CD4-positive, alpha-beta T cell (primary cell): ENCODE results near the gene KRTAP5-8. TPM values are rescaled to one million over a fixed set of nuclear protein-coding genes. Genes with fewer than 3 reads are reported as not detected.

Experiments used
- ATAC-seq: fragments of 200-7000 bp; cut with Tn5 transposase; one replicate; pipeline ENCODE4 v1.10.0; 2022; ENCODE audit warnings: mild to moderate bottlenecking; ENCODE audit not compliant: poor library complexity
- CTCF ChIA-PET: fragments of 350-600 bp; sonication (Branson Sonifier 250); formaldehyde crosslinking; loops from one replicate; lab custom pipeline; 2021; ENCODE audit warnings: antibody characterized with exemption, inconsistent platforms; lab: Charles Lee
- POLR2A ChIA-PET: fragments of 350-600 bp; sonication (Branson Sonifier 250); formaldehyde crosslinking; loops from one replicate; lab custom pipeline; 2021; ENCODE audit warnings: antibody characterized with exemption, inconsistent platforms; lab: Charles Lee
- DNase-seq, 14 experiments: peaks; one replicate each; pipeline ENCODE4 v3.0.0-alpha.2; 2013 to 2020; ENCODE audit warnings: mixed read lengths in 2 of 14
- H3K27ac ChIP-seq, 2 donors: one replicate each; pipeline versions ENCODE4 v1.5.1 to v1.7.0; 2013; ENCODE audit warnings: low read length in 2 of 2, low read depth in 1 of 2, mild to moderate bottlenecking in 1 of 2
- H3K27me3 ChIP-seq, 2 experiments: 1 replicate in 1 of 2; 2 replicates in 1 of 2; pipeline versions ENCODE4 v1.6.1 to v1.7.0; 2013; ENCODE audit warnings: low read length in 2 of 2, control low read depth in 1 of 2, mild to moderate bottlenecking in 1 of 2, moderate library complexity in 1 of 2; ENCODE audit not compliant: insufficient read depth in 2 of 2, control insufficient read depth in 1 of 2
- H3K36me3 ChIP-seq: one replicate; pipeline ENCODE4 v1.6.1; 2013; ENCODE audit warnings: low read length, control low read depth; ENCODE audit not compliant: insufficient read depth
- H3K4me1 ChIP-seq: one replicate; pipeline ENCODE4 v1.6.1; 2013; ENCODE audit warnings: low read length, control low read depth; ENCODE audit not compliant: insufficient read depth
- H3K4me3 ChIP-seq: one replicate; pipeline ENCODE4 v1.5.1; 2013; ENCODE audit warnings: mild to moderate bottlenecking, low read length, moderate library complexity
- H3K9me3 ChIP-seq, 2 experiments: 1 replicate in 1 of 2; 2 replicates in 1 of 2; pipeline versions ENCODE4 v1.6.1 to v1.7.0; 2013; ENCODE audit warnings: low read length in 2 of 2, mild to moderate bottlenecking in 2 of 2, control low read depth in 1 of 2, moderate library complexity in 1 of 2; ENCODE audit not compliant: control insufficient read depth in 1 of 2, insufficient read depth in 1 of 2
- H3K27ac Mint-ChIP-seq: one replicate; pipeline ENCODE4 v1.8.0; 2020; ENCODE audit warnings: mixed read lengths
- H3K27me3 Mint-ChIP-seq: one replicate; pipeline ENCODE4 v1.8.0; 2021; ENCODE audit warnings: mixed read lengths
- H3K36me3 Mint-ChIP-seq: one replicate; pipeline ENCODE4 v1.8.0; 2021; ENCODE audit warnings: low read depth, mixed read lengths
- H3K4me1 Mint-ChIP-seq: one replicate; pipeline ENCODE4 v1.8.0; 2021; ENCODE audit warnings: low read depth, mixed read lengths
- H3K4me3 Mint-ChIP-seq: one replicate; pipeline ENCODE4 v1.8.0; 2020; ENCODE audit warnings: mild to moderate bottlenecking, mixed read lengths
- H3K9me3 Mint-ChIP-seq: one replicate; pipeline ENCODE4 v1.8.0; 2020; ENCODE audit warnings: mixed read lengths
- intact Hi-C, 2 experiments: fragments of 100-400 bp; cut with DNase I in 1 of 2; cut with micrococcal nuclease in 1 of 2; formaldehyde crosslinking; loops; one replicate each; pipeline versions ENCODE4 v1.15.1 to v1.9.0; 2023 to 2025; cut with DNase I, micrococcal nuclease
- total RNA-seq, 174 experiments: library from RNA in 2 of 174; stranded (reverse) in 2 of 174; gene quantifications; one replicate each; pipeline ENCODE4 v1.2.3 and lab custom pipeline; 2021 to 2026
- TF ChIP-seq, protein P1 (sequence below): fragments of 200-600 bp; IDR thresholded peaks from one replicate; pipeline ENCODE4 v1.8.0; 2022; ENCODE audit warnings: antibody characterized with exemption, mild to moderate bottlenecking

The KRTAP5-8 gene
- total RNA-seq, 2 experiments from 2014 or later, result not detected

- intact Hi-C loops, result no loop called here
- H3K36me3 ChIP-seq, result no peaks in the 10 kb centered on the region
- CTCF ChIA-PET, result no interaction called here
Observed at GRCh38 chr11:71535825-71536224, 2.0 kb upstream of the KRTAP5-8 start.

GRCh38 chr11:71537537-71537936 is 288 bp upstream of the KRTAP5-8 start:
- H3K4me3 ChIP-seq, result no peak overlapping the region
- Mint-ChIP-seq H3K36me3 (no peaks in the 10 kb centered on the region), H3K9me3 (peaks cover 8% of the 10 kb centered on the region), H3K4me3 (no peak overlapping the region), H3K4me1 (no peaks in the 10 kb centered on the region), H3K27ac (no peak overlapping the region), H3K27me3 (peaks cover 5% of the 10 kb centered on the region)
- ATAC-seq, result no peak
- ChIA-PET CTCF (no interaction called here), POLR2A (no interaction called here)
- no peak overlapping the region for H3K27ac ChIP-seq
- H3K4me1 ChIP-seq, result no peaks in the 10 kb centered on the region
- no peaks in the 10 kb centered on the region for H3K36me3 ChIP-seq
- DNase-seq, result no peak
- H3K9me3 ChIP-seq, result peaks cover 0 to 8% of the 10 kb centered on the region in 2 experiments
- TF ChIP-seq, protein P1, sequence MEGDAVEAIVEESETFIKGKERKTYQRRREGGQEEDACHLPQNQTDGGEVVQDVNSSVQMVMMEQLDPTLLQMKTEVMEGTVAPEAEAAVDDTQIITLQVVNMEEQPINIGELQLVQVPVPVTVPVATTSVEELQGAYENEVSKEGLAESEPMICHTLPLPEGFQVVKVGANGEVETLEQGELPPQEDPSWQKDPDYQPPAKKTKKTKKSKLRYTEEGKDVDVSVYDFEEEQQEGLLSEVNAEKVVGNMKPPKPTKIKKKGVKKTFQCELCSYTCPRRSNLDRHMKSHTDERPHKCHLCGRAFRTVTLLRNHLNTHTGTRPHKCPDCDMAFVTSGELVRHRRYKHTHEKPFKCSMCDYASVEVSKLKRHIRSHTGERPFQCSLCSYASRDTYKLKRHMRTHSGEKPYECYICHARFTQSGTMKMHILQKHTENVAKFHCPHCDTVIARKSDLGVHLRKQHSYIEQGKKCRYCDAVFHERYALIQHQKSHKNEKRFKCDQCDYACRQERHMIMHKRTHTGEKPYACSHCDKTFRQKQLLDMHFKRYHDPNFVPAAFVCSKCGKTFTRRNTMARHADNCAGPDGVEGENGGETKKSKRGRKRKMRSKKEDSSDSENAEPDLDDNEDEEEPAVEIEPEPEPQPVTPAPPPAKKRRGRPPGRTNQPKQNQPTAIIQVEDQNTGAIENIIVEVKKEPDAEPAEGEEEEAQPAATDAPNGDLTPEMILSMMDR, result no peak
- H3K27me3 ChIP-seq, result no peaks in the 10 kb centered on the region
- intact Hi-C loops, result no loop called here

More at GRCh38 chr11:71535825-71536224, 2.0 kb upstream of the KRTAP5-8 start:
- no peaks in the 10 kb centered on the region for H3K36me3 Mint-ChIP-seq
- H3K4me1 Mint-ChIP-seq, result no peaks in the 10 kb centered on the region
- TF ChIP-seq, protein P1, result no peak
- Histone ChIP-seq H3K27ac (no peak overlapping the region), H3K9me3 (peaks cover 0 to 8% of the 10 kb centered on the region in 2 experiments), H3K27me3 (no peaks in the 10 kb centered on the region), H3K4me3 (no peak overlapping the region), H3K4me1 (no peaks in the 10 kb centered on the region)
- ATAC-seq (no peak), DNase-seq (no peak)
- no peak overlapping the region for H3K27ac Mint-ChIP-seq
- H3K4me3 Mint-ChIP-seq, result no peak overlapping the region
- POLR2A ChIA-PET, result no interaction called here
- H3K9me3 Mint-ChIP-seq, result peaks cover 3% of the 10 kb centered on the region
- H3K27me3 Mint-ChIP-seq, result no peaks in the 10 kb centered on the region

DNA sequence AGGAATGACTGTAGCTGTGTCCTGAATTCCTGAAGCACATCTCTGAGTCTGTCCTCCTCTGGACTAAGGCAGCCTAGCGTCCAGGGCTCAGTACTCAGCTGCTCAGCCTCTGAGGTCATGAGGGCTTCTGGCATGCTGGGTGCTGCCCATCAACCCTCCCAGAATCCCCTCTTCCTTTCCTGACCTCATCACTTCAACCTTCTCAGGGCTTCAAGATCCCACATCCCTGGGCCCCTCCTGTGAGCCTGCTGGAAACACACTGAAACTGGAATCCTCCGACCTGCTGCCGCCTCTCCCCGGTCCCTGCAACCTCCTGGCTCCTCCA is 803 bp downstream of the KRTAP5-8 start:
- DNase-seq, result no peak
- H3K9me3 ChIP-seq, result peaks cover 0 to 14% of the 10 kb centered on the region in 2 experiments
- H3K4me1 Mint-ChIP-seq, result no peaks in the 10 kb centered on the region
- no peak overlapping the region for H3K4me3 ChIP-seq
- H3K36me3 Mint-ChIP-seq, result no peaks in the 10 kb centered on the region
- TF ChIP-seq, protein P1, result no peak
- CTCF ChIA-PET, result no interaction called here
- intact Hi-C loops, result no loop called here
- peaks cover 5% of the 10 kb centered on the region for H3K27me3 Mint-ChIP-seq
- POLR2A ChIA-PET, result no interaction called here
- H3K4me3 Mint-ChIP-seq, result no peak overlapping the region
- no peaks in the 10 kb centered on the region for H3K4me1 ChIP-seq
- H3K27me3 ChIP-seq, result no peaks in the 10 kb centered on the region
- no peak for ATAC-seq
- H3K9me3 Mint-ChIP-seq, result peaks cover 8% of the 10 kb centered on the region
- H3K36me3 ChIP-seq, result no peaks in the 10 kb centered on the region
- H3K27ac ChIP-seq, result no peak overlapping the region
- no peak overlapping the region for H3K27ac Mint-ChIP-seq
